GM18520 (cell line): ENCODE results near the gene TNFSF13.

Experiments
- ATAC-seq: cut with Tn5 transposase; IDR thresholded peaks from one replicate; pipeline ENCODE4 v1.9.1; 2021; ENCODE audit not compliant: unreplicated experiment

TNFSF13 gene

DNA sequence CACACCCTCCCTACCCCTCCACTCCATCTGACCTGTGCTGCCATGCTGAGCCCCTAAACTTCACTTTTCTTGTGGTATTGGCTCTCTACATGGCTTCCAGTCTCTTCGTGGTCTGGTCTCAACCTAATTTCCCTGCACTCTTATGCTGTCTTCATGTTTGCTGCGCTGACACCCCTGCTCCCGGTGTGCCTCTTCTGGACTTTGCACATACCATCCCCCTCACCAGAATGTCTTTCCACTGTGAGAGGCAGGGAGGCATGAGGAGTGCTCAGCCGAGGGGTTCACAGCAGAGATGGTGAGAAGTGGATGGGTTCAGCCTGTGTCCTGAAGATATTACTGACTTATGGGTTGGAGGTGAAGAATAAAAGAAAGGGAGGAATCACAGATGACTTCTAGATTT lies 7.2 kb upstream of the TNFSF13 start:
- ATAC-seq = no peak

DNA sequence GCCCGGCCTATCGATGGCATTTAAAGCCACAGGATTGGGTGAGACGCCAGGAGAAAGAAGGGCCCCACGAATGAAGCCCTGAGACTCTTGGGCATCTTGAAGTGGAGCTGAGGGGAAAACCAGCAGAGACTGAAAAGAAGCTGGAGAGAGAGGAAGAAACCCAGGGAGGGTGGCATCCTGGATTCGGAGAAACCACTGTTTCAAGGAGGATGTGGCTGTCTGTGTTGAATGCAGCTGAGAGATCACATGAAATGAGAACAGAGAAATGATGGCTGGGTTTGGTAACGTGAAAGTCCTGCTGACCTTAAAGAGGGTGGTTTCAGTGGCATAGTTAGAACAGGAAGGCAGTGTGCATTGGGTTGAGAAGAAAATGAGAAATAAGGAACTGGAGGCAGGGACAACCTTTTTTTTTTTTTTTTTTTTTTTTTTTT lies 5.9 kb upstream of the TNFSF13 start:
- peak; percentile 60 for ATAC-seq

DNA sequence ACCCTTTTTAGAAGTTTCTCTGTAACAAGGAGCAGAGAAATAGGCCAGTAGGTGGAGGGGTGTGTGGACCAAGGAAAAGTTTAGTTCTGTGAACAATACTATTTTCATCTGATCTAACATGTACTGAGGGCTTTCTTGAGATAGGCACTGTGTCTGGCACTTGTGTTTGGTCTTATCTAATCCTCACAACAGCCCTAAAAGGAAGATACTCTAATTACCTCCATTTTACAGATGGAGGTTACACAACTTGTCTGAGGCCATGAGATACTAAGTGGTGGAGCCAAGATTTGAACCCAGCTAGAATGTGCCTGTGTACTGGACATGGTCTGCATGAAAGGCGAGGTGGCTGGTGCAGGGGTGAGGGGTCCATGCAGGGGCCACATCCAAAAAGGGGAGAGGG lies 5.2 kb upstream of the TNFSF13 start:
- ATAC-seq = no peak

DNA sequence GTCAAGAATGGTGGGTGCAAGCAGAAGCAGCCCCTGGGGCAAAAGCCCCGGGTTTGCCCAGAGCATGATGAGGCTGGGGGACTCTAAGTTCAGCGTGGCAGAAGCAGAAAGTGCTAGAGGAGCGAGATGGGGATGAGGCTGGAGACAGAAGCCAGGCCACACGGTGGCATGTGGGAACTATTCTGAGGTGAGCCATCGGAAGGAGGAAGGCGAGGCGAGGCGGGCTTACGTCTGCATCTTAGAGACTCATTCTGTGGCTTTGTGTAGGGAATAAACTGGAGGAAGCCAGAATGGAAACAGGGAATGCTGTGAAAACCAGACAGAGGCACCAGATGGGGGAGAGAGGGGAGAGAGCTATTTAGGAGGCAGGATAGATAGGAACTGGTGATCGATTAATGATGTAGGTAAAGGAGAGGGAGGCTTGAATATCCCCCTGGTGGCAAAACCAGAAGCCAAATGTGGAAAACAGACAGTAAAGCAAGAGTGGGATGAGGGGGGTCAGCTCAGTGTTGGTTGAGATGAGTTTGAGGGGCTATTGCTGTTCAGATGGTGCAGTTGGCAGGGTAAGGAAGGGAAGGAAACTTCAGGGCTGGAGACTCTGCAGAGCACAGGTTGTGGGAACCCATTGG lies 3.1 kb upstream of the TNFSF13 start:
- no peak for ATAC-seq

DNA sequence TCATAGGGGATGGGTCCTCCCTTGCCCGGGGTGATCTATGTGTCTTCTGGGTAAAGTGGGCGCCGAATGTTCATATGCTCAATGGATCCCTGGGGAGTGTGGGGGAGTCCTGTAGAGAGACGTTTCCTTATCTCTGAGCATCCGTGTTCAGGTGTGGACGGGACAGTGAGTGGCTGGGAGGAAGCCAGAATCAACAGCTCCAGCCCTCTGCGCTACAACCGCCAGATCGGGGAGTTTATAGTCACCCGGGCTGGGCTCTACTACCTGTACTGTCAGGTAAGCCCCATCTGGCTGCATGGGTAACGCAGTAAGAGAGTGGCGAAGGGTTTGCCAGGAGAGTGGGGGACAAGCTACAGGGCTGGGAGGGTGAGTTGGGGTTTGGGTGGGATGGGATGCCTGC lies 1.9 kb upstream of the TNFSF13 start:
- no peak for ATAC-seq

DNA sequence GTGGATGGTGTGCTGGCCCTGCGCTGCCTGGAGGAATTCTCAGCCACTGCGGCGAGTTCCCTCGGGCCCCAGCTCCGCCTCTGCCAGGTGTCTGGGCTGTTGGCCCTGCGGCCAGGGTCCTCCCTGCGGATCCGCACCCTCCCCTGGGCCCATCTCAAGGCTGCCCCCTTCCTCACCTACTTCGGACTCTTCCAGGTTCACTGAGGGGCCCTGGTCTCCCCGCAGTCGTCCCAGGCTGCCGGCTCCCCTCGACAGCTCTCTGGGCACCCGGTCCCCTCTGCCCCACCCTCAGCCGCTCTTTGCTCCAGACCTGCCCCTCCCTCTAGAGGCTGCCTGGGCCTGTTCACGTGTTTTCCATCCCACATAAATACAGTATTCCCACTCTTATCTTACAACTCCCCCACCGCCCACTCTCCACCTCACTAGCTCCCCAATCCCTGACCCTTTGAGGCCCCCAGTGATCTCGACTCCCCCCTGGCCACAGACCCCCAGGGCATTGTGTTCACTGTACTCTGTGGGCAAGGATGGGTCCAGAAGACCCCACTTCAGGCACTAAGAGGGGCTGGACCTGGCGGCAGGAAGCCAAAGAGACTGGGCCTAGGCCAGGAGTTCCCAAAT lies 1.3 kb upstream of the TNFSF13 start:
- ATAC-seq = no peak

DNA sequence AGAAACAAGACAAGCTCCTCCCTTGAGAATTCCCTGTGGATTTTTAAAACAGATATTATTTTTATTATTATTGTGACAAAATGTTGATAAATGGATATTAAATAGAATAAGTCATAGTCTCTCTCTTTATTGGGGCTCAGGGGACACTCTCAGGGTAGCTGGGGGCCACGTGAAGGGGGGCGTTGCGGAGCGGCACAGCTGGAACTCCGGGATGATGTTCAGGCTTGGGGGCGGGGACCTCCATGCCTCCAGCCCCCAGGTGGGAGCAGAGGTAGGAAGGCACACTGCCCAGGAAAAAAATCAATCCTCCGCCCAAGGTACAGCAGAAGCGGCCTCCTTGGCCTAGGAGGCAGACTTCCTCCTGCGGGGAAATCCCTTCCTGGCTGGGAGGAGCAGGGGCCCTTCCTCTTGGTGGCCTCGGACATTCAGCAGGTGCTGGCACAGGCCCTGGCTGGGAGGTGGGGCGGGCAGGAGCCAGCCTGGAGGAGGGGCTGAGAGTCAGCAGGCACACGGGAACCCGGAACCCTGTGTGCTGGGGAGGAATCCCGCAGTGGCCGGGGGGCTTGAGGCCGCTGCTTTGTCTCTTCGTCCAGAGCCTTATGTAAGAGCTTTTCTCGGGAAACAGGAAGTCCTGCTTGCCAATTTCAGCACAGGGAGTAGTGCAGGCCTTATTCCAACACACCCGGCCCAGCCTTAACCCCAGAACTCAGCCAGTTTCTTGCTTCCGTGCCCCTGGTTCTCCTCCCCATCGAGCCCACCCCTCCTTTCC lies 591 bp upstream of the TNFSF13 start:
- ATAC-seq = no peak

DNA sequence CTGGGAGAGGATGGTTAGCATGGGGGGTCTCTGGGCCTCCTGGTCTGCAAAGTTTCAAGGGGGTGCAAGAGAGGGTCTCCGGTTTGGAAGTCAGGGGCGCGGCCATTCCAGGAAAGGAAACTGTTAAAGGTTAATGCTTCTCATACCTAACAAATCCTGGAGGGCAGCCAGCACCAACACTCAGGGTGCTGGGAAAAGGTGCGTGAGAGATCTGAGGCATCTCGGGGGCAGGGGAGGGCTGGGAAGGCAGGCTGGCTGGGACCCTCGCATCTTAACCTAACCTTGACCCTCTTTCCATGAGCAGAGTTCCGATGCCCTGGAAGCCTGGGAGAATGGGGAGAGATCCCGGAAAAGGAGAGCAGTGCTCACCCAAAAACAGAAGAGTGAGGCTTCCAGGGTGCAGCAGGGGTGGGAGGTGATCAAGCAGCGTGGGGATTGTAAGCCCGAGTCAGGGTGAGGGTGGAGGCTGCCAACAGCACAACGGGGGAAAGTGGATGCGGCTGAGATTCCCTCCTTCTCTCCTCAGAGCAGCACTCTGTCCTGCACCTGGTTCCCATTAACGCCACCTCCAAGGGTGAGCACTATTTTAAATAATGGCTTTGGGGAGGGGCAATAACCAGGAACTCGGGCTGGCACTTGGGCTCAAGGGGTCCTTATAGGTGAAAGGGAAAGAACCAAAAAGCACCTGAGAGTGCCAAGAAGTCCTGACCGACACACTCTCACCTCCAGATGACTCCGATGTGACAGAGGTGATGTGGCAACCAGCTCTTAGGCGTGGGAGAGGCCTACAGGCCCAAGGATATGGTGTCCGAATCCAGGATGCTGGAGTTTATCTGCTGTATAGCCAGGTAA lies 996 bp downstream of the TNFSF13 start:
- ATAC-seq = no peak

DNA sequence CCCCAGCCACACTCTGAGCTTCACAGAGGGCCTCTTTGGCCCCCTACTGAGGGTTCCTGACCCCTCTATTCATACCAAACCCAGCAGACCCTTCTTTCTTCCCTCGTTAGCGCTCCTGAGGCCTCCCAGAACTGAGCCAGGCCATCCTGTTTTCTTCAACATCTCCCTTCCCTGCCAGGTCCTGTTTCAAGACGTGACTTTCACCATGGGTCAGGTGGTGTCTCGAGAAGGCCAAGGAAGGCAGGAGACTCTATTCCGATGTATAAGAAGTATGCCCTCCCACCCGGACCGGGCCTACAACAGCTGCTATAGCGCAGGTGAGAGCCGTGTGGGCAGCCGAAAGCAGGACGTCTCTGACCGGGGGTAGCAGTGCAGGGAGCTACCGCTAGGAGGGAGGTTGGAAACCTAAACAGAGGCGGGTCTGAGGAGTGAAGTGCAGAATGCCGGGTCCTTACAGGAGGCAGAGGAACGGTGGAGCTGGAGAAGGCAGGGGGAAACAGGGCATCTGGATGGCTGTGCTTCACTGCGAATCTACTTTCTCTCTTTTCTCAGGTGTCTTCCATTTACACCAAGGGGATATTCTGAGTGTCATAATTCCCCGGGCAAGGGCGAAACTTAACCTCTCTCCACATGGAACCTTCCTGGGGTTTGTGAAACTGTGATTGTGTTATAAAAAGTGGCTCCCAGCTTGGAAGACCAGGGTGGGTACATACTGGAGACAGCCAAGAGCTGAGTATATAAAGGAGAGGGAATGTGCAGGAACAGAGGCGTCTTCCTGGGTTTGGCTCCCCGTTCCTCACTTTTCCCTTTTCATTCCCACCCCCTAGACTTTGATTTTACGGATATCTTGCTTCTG lies 1.9 kb downstream of the TNFSF13 start:
- no peak for ATAC-seq

DNA sequence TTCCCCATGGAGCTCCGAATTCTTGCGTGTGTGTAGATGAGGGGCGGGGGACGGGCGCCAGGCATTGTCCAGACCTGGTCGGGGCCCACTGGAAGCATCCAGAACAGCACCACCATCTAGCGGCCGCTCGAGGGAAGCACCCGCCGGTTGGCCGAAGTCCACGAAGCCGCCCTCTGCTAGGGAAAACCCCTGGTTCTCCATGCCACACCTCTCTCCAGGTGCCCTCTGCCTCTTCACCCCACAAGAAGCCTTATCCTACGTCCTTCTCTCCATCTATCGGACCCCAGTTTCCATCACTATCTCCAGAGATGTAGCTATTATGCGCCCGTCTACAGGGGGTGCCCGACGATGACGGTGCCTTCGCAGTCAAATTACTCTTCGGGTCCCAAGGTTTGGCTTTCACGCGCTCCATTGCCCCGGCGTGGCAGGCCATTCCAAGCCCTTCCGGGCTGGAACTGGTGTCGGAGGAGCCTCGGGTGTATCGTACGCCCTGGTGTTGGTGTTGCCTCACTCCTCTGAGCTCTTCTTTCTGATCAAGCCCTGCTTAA lies 2.6 kb downstream of the TNFSF13 start:
- ATAC-seq = peak; percentile 49

DNA sequence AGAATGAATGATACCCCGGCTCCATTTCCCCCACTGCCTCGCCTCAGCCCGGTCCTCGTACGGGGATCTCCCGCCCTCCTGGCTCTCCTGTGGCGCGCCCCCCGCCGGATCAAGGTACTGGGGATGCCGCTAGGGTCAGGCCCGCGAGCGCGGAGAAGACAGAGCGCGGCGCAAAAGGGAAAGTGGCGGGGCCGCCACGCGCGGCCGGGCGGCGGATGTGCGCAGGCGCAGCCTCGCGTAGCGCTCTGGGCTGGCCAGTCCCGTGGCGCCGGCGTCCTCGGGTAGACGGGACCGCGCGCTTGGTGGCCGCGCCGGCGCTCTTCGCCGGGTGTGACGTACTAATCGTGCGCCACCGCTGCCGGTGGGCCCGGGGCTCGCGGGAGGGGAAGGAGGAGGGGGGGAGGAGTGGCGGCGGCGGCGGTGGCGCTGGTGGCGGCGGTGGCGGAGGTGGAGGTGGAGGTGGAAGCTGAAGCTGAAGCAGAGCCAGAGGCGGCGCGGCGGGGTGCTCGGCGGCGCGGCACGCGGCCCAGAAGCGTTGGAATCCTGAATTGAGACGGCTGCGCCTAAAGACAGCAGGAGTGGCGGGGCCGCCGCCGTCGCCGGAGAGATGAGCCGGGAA lies 3.1 kb downstream of the TNFSF13 start, which contains the start of gene SENP3:
TSS of gene SENP3 (plus strand) at position 331 of the 619 bp plus-strand sequence. CDS start 1,158 bp downstream, outside the sequence.
- peak; percentile 60 for ATAC-seq

DNA sequence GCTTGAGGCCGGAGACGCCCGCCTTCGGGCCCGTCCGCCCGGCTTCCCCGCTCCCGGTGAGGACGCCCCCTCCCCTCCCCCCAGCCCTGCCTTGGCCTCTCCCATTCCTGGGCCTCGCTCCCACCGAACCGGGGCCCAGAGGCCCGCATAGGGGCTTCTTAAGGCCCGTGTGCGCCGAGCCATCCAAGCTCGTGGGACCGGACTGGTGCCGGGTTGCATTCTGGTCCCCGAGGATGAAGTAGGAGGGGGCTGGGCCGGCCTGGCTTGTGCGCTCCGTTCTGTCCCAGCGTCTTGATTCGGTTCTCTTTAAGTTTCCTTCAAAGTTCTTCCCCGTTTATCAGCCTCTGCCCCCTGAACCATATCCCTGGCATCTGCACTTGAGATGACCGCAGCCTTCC lies 3.7 kb downstream of the TNFSF13 start:
- no peak for ATAC-seq

DNA sequence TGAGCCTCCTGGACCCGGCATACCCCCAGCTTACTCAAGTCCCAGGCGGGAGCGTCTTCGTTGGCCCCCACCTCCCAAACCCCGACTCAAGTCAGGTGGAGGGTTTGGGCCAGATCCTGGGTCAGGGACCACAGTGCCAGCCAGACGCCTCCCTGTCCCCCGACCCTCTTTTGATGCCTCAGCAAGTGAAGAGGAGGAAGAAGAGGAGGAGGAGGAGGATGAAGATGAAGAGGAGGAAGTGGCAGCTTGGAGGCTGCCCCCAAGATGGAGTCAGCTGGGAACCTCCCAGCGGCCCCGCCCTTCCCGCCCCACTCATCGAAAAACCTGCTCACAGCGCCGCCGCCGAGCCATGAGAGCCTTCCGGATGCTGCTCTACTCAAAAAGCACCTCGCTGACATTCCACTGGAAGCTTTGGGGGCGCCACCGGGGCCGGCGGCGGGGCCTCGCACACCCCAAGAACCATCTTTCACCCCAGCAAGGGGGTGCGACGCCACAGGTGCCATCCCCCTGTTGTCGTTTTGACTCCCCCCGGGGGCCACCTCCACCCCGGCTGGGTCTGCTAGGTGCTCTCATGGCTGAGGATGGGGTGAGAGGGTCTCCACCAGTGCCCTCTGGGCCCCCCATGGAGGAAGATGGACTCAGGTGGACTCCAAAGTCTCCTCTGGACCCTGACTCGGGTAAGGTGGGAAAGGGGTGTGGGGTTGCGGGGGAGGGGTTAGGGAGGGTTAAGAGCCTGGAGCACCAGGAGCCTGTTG lies 4.7 kb downstream of the TNFSF13 start:
- ATAC-seq = no peak

DNA sequence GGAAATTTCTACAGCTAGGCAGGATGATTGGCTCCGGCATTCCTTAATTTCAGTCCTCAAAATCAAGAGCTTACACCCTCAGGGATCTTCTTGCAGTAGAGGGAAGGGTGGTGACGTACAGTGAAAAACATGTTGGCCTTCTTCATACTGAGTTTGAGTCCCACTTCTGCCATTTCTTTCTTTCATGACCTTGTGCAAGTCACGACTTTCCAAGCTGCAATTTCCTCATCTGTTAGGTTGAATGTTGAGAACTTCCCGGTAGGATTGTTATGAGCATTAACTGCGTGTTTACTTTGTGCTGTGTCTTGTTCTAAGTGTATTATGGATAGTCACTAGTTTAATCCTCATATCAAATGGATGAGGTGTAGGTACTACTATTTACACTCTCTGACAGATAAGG lies 11.0 kb downstream of the TNFSF13 start:
- no peak for ATAC-seq

DNA sequence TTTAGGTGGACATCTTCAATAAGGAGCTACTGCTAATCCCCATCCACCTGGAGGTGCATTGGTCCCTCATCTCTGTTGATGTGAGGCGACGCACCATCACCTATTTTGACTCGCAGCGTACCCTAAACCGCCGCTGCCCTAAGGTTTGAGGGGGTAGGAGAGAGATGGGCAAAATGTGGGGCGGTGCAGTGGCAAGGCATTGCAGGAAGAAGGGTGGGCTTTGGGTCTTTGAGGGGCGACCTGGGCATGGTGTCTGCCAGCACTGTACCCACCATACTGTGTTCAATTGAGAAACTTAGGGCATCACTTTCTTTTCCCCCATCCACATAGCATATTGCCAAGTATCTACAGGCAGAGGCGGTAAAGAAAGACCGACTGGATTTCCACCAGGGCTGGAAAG lies 11.8 kb downstream of the TNFSF13 start:
- ATAC-seq = no peak

DNA sequence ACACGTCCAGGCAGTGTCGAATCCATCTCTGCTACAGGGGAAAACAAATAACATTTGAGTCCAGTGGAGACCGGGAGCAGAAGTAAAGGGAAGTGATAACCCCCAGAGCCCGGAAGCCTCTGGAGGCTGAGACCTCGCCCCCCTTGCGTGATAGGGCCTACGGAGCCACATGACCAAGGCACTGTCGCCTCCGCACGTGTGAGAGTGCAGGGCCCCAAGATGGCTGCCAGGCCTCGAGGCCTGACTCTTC lies 13.7 kb downstream of the TNFSF13 start:
- ATAC-seq = no peak

DNA sequence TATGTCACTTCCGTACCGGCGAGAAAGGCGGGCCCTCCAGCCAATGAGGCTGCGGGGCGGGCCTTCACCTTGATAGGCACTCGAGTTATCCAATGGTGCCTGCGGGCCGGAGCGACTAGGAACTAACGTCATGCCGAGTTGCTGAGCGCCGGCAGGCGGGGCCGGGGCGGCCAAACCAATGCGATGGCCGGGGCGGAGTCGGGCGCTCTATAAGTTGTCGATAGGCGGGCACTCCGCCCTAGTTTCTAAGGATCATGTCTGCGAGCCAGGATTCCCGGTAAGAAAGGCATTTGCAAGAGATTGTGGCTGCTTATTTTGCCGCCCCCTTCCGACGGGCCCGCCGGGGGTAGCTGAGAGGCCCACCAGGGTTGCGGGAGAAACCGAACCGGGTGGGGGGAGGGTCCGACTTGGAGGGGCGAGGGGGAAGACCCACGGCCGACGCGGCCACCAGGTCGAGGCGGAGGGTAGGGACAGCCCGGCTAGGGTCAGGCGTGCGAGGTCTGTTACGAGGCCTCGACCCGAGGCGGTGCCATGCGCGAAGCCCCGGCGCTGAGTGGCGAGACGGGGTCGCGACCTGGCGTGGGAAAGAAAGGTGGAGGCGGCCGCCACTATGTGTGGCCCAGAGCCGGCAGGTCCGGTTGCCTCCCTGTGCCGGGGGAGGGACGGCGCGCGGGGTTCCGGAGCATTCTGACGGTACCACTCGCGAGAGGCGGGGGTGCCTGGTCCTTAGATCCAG lies 14.2 kb downstream of the TNFSF13 start:
- peak; percentile 91 for ATAC-seq

DNA sequence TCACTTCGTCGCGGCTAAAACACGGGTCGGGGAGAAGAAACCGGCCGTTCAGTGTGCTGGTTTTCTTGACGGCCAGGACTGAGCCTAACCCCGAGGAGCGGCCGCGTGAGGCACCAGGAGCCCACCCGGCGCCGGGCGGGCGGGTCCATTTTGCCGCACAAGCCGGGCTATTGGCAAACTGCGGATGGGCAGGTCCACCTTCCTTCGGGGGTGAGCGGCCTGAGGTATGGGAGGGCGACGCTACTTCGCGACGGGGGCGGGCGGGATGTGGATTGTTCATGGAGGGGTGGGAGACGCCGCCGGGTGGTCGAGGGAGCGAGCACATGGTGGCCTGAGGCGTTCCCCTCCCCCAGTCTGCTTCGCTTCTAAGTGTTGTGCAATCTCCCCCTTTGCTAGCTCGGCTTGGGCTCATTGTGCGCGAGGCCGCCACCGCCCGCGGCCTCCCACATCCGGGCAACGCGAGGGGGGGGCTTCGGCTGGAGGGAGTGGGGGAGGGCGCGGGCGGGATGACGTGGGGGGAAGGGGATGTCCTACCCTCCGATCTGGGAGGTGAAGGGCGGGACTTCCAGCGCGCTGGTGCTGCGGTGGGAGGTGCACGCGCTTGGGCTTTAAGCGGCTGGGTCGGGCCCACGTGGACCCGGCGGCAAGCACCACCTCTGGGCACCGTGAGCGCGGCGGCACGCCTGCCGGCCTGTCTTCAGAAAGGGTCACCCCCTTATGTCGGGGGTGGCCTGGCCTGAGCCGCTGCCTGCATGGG lies 15.0 kb downstream of the TNFSF13 start:
- no peak for ATAC-seq
